GM18873 (cell line): Measurements from ENCODE around the gene KRT83.

ENCODE experiments used
- ATAC-seq: cut with Tn5 transposase; IDR thresholded peaks from one replicate; pipeline ENCODE4 v1.9.1; 2021; ENCODE audit warnings: mild to moderate bottlenecking, moderate library complexity, moderate number of reproducible peaks; ENCODE audit not compliant: unreplicated experiment, low FRiP score

KRT83 gene

GRCh38 chr12:52268212-52268611, 53.0 kb downstream of the KRT83 start:
- no peak for ATAC-seq

- ATAC-seq = no peak
These were observed 53.5 kb downstream of the KRT83 start for GRCh38 chr12:52267699-52268098.

GRCh38 chr12:52267266-52267665, 53.9 kb downstream of the KRT83 start:
- ATAC-seq = no peak

DNA sequence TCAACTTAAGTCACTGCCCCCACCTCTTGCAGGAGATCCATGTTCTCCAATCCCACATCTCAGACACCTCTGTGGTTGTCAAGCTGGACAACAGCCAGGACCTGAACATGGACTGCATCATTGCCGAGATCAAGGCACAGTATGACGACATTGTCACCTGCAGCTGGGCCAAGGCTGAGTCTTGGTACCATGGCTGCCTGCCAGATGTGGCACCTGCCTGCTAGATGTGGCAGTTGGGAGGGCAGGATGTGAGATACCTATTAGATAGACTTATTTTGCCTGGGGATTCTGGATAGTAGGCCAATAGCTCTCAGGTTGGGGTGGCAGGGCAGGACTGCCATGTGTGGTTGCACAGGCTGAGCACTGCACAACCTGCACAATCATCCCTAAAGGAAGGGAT, 54.7 kb downstream of the KRT83 start:
- no peak for ATAC-seq

DNA sequence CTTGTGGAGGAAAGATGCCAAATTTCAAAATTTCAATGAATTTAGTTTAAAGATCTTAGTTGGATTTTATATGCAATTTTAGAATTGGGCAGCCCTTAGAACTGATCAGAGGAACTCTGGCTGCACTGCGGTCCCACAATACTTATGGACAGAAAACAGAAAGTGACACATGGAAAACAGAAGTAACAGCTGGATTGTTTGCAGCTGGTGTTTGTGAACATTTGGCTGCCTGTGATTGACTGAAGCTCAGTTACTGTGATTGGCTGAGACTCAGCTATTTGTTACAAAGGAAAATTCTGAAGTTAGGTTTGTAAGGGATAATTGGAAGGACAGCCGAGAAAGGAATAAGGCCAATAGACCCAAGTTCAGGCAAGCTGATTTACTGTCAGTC, 56.8 kb downstream of the KRT83 start:
- ATAC-seq = no peak
